GM23338 (cell line): ENCODE results near the gene ARMC8.

ENCODE experiments used
- EZH2 ChIP-seq: fragments of 200-600 bp; sonication (generic); IDR thresholded peaks from one replicate; pipeline ENCODE4 v1.8.0; 2017; ENCODE audit warnings: antibody characterized with exemption, mild to moderate bottlenecking, low read depth; ENCODE audit not compliant: unreplicated experiment
- EZH2phosphoT487 ChIP-seq: fragments of 200-600 bp; sonication (generic); IDR thresholded peaks from one replicate; pipeline ENCODE4 v1.8.1; 2018; ENCODE audit warnings: antibody characterized with exemption; ENCODE audit not compliant: unreplicated experiment

DNA sequence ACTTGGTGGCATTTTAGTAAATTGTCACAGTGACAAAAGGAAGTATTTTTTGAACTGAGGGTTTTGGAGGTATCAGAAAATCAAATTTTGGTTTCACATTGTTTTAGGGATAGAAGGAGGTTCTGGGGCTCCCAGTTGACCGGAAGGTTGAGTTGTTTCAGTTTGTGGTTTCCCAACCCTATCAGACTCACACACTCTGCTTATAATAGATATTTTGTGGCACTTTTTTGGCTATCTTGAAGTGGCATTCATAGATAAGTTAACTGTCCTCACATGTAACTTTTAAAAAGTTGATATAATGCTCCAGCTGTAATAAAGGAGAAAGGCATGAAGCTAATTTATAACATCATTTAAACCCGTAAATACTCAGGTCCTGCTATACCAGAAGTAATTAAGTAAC lies 12.8 kb downstream of the ARMC8 start:
- TF ChIP-seq EZH2 = no peak
- TF ChIP-seq EZH2phosphoT487 = no peak
